Neural progenitor cell (in vitro differentiated cells): ENCODE results near the gene ZXDC.

Source experiments
- EZH2 ChIP-seq: fragments of 200-600 bp; sonication (generic); IDR thresholded peaks from 2 replicates; pipeline ENCODE4 v1.6.1; 2017; ENCODE audit warnings: antibody characterized with exemption, mild to moderate bottlenecking, moderate library complexity
- EZH2phosphoT487 ChIP-seq: fragments of 200-600 bp; sonication (generic); IDR thresholded peaks from 2 replicates; pipeline ENCODE4 v1.6.1; 2017; ENCODE audit warnings: antibody characterized with exemption
- TF ChIP-seq, protein P1 (sequence below): fragments of 200-600 bp; sonication (generic); IDR thresholded peaks from 2 replicates; pipeline ENCODE4 v1.5.1; 2017; ENCODE audit warnings: antibody characterized with exemption, mild to moderate bottlenecking

DNA sequence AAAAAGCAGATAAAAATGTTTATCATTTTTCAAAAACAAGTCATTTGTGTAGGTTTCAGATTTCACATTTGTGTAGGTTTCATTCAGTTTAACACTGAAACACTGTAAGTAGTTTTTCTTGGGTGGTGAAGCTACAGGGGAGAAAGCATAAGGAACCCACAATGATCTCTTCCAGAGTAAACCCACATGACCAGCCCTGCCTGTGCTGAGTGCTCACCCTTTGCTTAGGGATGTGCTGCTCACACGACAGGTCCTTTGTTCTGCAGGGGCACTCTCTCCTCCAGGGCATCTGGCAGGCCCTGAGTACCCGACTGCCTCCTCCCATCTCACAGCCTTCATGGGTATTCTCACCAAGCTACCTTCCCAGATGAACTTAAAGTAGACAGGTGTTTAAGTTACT lies 28.9 kb downstream of the ZXDC start:
- TF ChIP-seq, protein P1, sequence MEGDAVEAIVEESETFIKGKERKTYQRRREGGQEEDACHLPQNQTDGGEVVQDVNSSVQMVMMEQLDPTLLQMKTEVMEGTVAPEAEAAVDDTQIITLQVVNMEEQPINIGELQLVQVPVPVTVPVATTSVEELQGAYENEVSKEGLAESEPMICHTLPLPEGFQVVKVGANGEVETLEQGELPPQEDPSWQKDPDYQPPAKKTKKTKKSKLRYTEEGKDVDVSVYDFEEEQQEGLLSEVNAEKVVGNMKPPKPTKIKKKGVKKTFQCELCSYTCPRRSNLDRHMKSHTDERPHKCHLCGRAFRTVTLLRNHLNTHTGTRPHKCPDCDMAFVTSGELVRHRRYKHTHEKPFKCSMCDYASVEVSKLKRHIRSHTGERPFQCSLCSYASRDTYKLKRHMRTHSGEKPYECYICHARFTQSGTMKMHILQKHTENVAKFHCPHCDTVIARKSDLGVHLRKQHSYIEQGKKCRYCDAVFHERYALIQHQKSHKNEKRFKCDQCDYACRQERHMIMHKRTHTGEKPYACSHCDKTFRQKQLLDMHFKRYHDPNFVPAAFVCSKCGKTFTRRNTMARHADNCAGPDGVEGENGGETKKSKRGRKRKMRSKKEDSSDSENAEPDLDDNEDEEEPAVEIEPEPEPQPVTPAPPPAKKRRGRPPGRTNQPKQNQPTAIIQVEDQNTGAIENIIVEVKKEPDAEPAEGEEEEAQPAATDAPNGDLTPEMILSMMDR = no peak
- no peak for TF ChIP-seq EZH2phosphoT487
- no peak for TF ChIP-seq EZH2
